OCI-M2 (cell line): Measurements from ENCODE around the gene STIM1.
"Not testable (repeated sequence)": the region's sequence is repeated elsewhere in the genome, so short reads cannot be mapped to it uniquely, and the experiment has no call there.

ENCODE experiments used
- DNase-seq: peaks from one replicate; lab custom pipeline; 2025; ENCODE audit not compliant: unreplicated experiment; lab: John Stamatoyannopoulos, UW

STIM1 gene

DNA sequence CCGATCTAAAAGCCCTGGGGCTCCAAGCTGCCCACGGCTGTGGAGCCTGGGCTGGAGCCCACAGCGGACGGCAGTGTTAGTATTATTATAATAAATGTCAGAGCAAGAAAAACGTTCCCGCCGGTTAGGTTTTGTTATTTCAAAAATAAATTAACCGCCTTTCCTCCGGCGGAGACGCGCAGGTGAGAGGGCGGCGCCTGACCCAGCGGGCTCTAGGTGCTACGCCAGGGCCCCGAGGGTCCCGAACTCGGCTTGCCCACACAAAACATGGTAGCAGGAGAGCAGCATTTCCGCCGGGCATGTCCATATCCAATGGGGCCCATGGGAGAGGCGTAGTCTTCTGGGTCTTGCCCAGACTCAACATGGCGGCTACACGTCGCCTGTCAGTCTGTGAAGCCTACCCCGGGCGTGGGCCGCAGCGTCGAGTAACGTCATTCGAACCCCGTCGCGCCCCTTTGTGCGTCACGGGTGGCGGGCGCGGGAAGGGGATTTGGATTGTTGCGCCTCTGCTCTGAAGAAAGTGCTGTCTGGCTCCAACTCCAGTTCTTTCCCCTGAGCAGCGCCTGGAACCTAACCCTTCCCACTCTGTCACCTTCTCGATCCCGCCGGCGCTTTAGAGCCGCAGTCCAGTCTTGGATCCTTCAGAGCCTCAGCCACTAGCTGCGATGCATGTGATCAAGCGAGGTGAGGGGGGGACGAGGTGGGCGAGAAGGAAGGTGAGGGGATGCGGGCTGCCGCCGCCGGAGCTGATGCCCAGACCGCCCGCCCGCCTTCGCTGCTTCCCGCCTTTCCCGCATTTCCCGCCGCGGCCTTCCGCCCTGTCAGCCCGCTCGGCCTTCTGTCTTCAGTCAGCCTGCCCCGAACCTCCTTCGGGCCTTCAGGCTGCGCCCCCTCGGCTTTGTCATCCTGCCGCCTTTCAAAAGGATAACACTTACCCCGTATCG is 239.2 kb downstream of the STIM1 start, which contains the start of gene RRM1:
Gene RRM1, plus strand, starts transcription at position 452 of the 944 bp plus-strand sequence. Its CDS starts 214 bp downstream, at position 666.
- peak; percentile 56 for DNase-seq

DNA sequence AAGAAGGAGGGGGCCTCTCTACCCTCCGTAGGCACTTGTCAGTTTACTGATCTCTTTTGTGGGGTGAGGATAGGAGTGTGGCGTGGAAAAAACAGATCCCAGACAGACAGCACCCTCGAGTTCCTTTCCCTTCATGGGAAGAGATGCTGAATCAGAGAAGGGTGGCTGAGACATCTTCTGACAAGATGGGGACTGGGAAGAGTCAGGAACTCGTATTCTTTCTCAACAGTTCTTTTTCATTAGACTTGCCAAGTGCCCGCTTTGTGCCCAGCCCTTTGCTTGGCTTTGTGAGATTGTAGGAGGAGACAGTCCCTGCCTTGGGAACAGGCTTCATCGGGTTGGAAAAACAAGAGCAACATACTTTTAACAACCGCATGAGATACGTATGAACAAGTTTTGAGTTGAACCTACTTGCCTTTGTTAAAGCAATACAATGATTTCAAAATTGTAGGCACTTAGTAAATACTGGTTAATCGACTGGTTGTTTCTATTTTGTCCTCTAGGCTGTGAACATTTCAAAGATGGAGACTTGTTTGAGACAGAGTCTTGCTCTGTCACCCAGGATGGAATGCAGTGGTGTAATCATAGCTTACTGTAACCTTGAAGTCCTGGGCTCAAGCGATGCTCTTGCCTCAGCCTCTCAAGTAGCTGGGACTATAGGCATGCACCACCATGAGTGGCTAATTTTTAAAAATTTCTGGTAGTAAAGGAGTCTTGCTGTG is 240.2 kb downstream of the STIM1 start:
- no peak for DNase-seq

- DNase-seq = no peak
Observed at GRCh38 chr11:4098026-4098621, 242.7 kb downstream of the STIM1 start.

GRCh38 chr11:4102711-4103110 is 247.2 kb downstream of the STIM1 start:
- DNase-seq = no peak

DNA sequence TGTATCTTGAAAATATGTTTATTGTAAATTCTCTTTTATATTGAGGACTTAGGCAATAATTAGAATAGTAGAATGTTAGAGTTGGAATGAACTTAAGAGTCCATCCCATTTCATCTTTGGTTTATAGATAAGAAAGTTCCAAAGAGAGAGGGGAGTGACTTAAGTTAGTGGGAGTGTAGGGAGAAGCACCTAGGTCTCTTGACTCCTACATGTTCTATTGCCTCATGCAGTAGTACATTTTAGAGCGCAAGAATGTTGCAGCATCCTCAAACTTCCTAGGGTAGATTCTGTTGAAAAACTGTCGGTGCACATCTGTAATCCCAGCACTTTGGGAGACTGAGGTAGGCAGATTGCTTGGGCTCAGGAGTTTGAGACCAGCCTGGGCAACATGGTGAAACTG is 247.8 kb downstream of the STIM1 start:
- no peak for DNase-seq

DNA sequence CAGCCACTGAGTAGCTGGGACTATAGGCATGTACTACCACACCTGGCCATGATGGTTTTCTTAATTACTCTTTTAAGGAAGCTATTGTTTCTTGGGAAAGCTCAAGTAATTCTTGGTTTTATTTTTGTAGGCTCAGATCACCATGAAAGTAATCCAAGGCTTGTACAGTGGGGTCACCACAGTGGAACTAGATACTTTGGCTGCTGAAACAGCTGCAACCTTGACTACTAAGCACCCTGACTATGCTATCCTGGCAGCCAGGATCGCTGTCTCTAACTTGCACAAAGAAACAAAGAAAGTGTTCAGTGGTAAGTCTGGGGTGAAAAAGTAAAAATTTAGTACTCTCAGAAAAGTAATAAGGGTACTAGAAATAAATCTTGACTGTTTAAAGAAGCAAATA is 250.5 kb downstream of the STIM1 start:
- no peak for DNase-seq

DNA sequence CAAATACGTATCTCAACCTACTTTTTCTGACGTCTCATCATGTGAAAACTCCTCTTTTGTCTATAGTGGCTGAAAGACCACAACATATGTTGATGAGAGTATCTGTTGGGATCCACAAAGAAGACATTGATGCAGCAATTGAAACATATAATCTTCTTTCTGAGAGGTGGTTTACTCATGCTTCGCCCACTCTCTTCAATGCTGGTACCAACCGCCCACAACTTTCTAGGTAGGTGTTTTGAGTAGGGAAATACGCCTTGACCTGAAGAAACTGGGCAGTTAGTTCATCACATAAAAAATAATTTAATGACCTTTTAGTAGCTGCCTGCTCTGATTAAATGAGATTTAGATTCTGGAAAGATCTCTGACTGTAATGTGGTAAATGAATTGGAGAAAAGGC is 256.4 kb downstream of the STIM1 start:
- DNase-seq = no peak

DNA sequence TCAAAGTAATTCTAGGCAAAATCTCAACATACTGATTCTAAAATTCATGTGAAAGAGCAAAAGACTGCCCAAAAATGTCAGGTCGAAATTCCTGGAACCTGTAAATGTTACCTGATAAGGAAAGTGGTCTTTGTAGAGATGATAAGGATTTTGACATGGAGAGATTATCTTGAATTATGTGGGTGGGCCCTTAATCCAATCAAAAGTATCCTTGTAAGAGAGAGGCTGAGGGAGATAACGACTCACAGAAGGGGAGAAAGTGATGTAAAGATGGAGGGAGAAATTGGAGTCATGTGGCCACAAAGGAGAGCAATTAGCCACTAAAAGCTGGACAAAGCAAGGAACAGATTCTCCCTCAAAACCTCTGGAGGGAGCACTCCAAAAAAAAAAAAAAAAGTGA is 259.7 kb downstream of the STIM1 start:
- no peak for DNase-seq

DNA sequence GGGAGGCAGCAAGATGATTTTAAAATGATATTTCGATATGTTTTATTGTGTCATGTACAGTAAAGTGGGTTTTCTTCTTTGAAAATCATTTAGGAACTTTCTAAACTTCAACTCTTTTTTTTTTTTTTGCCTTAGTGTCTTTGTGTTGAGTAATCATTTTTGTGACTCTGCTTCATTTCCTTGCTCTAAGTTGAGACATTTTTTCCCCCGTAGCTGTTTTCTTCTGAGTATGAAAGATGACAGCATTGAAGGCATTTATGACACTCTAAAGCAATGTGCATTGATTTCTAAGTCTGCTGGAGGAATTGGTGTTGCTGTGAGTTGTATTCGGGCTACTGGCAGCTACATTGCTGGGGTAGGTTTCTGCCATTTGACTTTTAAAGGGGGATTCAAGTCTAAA is 262.6 kb downstream of the STIM1 start:
- DNase-seq = no peak

DNA sequence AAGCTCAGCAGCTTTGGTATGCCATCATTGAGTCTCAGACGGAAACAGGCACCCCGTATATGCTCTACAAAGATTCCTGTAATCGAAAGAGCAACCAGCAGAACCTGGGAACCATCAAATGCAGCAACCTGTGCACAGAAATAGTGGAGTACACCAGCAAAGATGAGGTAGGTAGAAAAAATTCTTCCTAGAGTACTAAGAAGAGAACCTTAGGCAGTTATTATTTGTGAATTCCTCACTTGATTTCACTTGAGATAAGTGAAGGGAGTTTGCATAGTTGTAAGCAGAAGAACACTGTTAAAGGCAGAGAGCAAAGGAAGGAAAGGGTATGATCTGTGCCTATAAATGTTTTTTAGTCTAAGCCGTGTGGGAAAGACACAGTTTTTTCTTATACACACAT is 267.8 kb downstream of the STIM1 start:
- DNase-seq = no peak

- DNase-seq = no peak
Observed at GRCh38 chr11:4125141-4125540, 269.7 kb downstream of the STIM1 start.

- DNase-seq = no peak
Observed at GRCh38 chr11:4127357-4127756, 271.9 kb downstream of the STIM1 start.

DNA sequence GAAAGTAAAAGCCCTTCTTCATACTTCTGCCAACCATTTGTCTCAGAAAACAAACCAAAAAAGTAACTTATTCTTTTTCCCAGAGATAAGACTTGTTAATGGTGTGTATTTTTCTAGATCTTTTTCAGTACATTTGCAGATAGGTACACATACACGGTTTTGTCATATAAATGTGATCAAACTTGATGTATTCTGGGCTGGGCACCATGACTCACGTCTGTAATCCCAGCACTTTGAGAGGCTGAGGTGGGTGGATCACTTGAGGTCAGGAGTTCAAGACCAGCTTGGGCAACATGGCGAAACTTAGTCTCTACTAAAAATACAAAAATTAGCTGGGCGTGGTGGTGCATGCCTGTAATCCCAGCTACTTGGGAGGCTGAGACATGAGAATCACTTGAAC is 274.8 kb downstream of the STIM1 start:
- not testable (repeated sequence) for DNase-seq

GRCh38 chr11:4134806-4135205 is 279.3 kb downstream of the STIM1 start:
- DNase-seq = no peak

DNA sequence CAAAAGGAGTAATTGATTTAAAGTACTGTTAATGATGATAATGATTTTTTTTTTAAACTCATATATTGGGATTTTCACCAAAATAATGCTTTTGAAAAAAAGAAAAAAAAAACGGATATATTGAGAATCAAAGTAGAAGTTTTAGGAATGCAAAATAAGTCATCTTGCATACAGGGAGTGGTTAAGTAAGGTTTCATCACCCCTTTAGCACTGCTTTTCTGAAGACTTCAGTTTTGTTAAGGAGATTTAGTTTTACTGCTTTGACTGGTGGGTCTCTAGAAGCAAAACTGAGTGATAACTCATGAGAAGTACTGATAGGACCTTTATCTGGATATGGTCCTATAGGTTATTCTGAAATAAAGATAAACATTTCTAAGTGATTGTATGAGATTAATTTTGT is 283.0 kb downstream of the STIM1 start:
- no peak for DNase-seq

GRCh38 chr11:4140067-4140636 is 284.7 kb downstream of the STIM1 start:
- DNase-seq = no peak
